Endothelial cell of umbilical vein (primary cell): ENCODE data around the gene IGFBP7. TPM values are rescaled to one million over a fixed set of nuclear protein-coding genes. Genes with fewer than 3 reads are reported as not detected.
"Not testable (repeated sequence)": the region's sequence is repeated elsewhere in the genome, so short reads cannot be mapped to it uniquely, and the experiment has no call there.

Experiments
- BruUV-seq: library from RNA; stranded (reverse); fragments of 400-500 nt; replicated peaks from 2 replicates; lab custom pipeline; 2021; lab: Mats Ljungman, UMichigan
- CTCF ChIA-PET: fragments of 300-600, 350-600 bp; sonication (Branson Sonifier 250); formaldehyde crosslinking; loops from one replicate; lab custom pipeline; 2021; ENCODE audit warnings: antibody characterized with exemption, inconsistent platforms; lab: Charles Lee
- POLR2A ChIA-PET: fragments of 300-600, 350-600 bp; sonication (Branson Sonifier 250); formaldehyde crosslinking; loops from one replicate; lab custom pipeline; 2021; ENCODE audit warnings: antibody characterized with exemption, inconsistent platforms; lab: Charles Lee
- DNase-seq: peaks from one replicate; pipeline ENCODE4 v3.0.0-alpha.2; 2011; ENCODE audit warnings: low read depth, low spot score
- FAIRE-seq: peaks from 2 replicates; lab custom pipeline; 2011; peaks lifted over from hg19 to GRCh38; lab: Jason Lieb, UNC
- H2AFZ ChIP-seq: 2 replicates; pipeline ENCODE4 v1.6.0; 2012; ENCODE audit warnings: low read depth, low read length, control low read depth, inconsistent platforms
- H3K27ac ChIP-seq: 2 replicates; pipeline ENCODE4 v1.5.1; 2011; ENCODE audit warnings: low read depth, mild to moderate bottlenecking, control low read depth, low read length, moderate library complexity; ENCODE audit not compliant: insufficient read depth
- H3K27me3 ChIP-seq, 2 experiments: 2 replicates each; pipeline versions ENCODE4 v1.6.0 to v1.6.1; 2011; ENCODE audit warnings: low read length in 2 of 2, mixed read lengths in 1 of 2; ENCODE audit not compliant: control insufficient read depth in 2 of 2, insufficient read depth in 2 of 2
- H3K36me3 ChIP-seq, 2 experiments: 2 replicates in 1 of 2; 3 replicates in 1 of 2; pipeline ENCODE4 v1.5.1; 2011; ENCODE audit warnings: low read length in 2 of 2, mild to moderate bottlenecking in 1 of 2, moderate library complexity in 1 of 2; ENCODE audit not compliant: control insufficient read depth in 2 of 2, insufficient read depth in 2 of 2; ENCODE audit errors: extremely low read depth in 1 of 2
- H3K4me1 ChIP-seq: 3 replicates; pipeline ENCODE4 v1.5.1; 2011; ENCODE audit warnings: mild to moderate bottlenecking, low read length; ENCODE audit not compliant: control insufficient read depth, insufficient read depth; ENCODE audit errors: extremely low read depth
- H3K4me2 ChIP-seq: 2 replicates; pipeline ENCODE4 v1.6.1; 2011; ENCODE audit warnings: low read length, control low read depth, mixed read lengths; ENCODE audit not compliant: insufficient read depth
- H3K4me3 ChIP-seq, 3 experiments: fragments of 200-600 bp in 1 of 3; sonication (generic), shearing (Covaris generic) in 1 of 3; replicated peaks in 1 of 3; 2 replicates each; pipeline ENCODE4 v1.5.1; 2011 to 2016; ENCODE audit warnings: control low read depth in 3 of 3, low read length in 3 of 3, mild to moderate bottlenecking in 2 of 3, inconsistent platforms in 1 of 3, low read depth in 1 of 3, moderate library complexity in 1 of 3; ENCODE audit not compliant: insufficient read depth in 1 of 3
- H3K79me2 ChIP-seq: 2 replicates; pipeline ENCODE4 v1.6.0; 2012; ENCODE audit warnings: low read length, inconsistent platforms; ENCODE audit not compliant: control insufficient read depth, insufficient read depth
- H3K9ac ChIP-seq: replicated peaks from 2 replicates; pipeline ENCODE3; 2011; ENCODE audit warnings: low read length, control low read depth; ENCODE audit not compliant: insufficient read depth; ENCODE audit errors: extremely low read depth
- H3K9me1 ChIP-seq: replicated peaks from 3 replicates; pipeline ENCODE4 v1.6.0; 2011; ENCODE audit warnings: mild to moderate bottlenecking, low read length; ENCODE audit not compliant: control insufficient read depth, insufficient read depth; ENCODE audit errors: extremely low read depth
- H3K9me3 ChIP-seq: replicated peaks from 2 replicates; pipeline ENCODE4 v1.5.1; 2012; ENCODE audit warnings: low read length, inconsistent platforms; ENCODE audit not compliant: control insufficient read depth, insufficient read depth
- H4K20me1 ChIP-seq: replicated peaks from 2 replicates; pipeline ENCODE3; 2011; ENCODE audit warnings: mild to moderate bottlenecking, low read length; ENCODE audit not compliant: control insufficient read depth, insufficient read depth; ENCODE audit errors: extremely low read depth
- CTCF ChIP-seq, 2 donors: IDR thresholded peaks; 1 replicate in 1 of 2; 2 replicates in 1 of 2; pipeline ENCODE4 v1.5.1; 2011; ENCODE audit warnings: low read length in 2 of 2, mild to moderate bottlenecking in 2 of 2, moderate library complexity in 2 of 2, control low read depth in 1 of 2, inconsistent platforms in 1 of 2, low read depth in 1 of 2; ENCODE audit not compliant: insufficient read depth in 1 of 2; ENCODE audit errors: extremely low read depth in 1 of 2
- EZH2 ChIP-seq: IDR thresholded peaks from 2 replicates; pipeline ENCODE4 v1.6.1; 2012; ENCODE audit warnings: borderline replicate concordance, low read depth, mild to moderate bottlenecking, moderate library complexity, low read length, inconsistent platforms; ENCODE audit not compliant: severe bottlenecking
- FOS ChIP-seq: IDR thresholded peaks from 2 replicates; pipeline ENCODE4 v1.6.1; 2011; ENCODE audit warnings: mild to moderate bottlenecking, low read length, moderate library complexity, borderline replicate concordance; ENCODE audit not compliant: insufficient read depth
- GATA2 ChIP-seq: IDR thresholded peaks from 2 replicates; pipeline ENCODE4 v1.7.0; 2011; ENCODE audit warnings: low read depth, mild to moderate bottlenecking, moderate library complexity, mixed read lengths, low read length; ENCODE audit not compliant: insufficient read length, insufficient read depth
- JUN ChIP-seq: IDR thresholded peaks from 2 replicates; pipeline ENCODE4 v1.6.1; 2011; ENCODE audit warnings: borderline replicate concordance, low read depth; ENCODE audit not compliant: insufficient read length, insufficient read depth
- MAX ChIP-seq: IDR thresholded peaks from 2 replicates; pipeline ENCODE4 v1.6.1; 2011; ENCODE audit not compliant: insufficient read depth, insufficient read length
- MYC ChIP-seq: IDR thresholded peaks from one replicate; pipeline ENCODE4 v1.6.1; 2011; ENCODE audit warnings: mild to moderate bottlenecking, low read depth, low read length
- POLR2A ChIP-seq: IDR thresholded peaks from 2 replicates; pipeline ENCODE4 v1.6.1; 2012; ENCODE audit warnings: low read depth, mild to moderate bottlenecking, control low read depth, low read length
- POLR2AphosphoS5 ChIP-seq: IDR thresholded peaks from 2 replicates; pipeline ENCODE4 v1.6.1; 2012; ENCODE audit warnings: low read depth, mild to moderate bottlenecking, control low read depth, low read length, moderate library complexity; ENCODE audit not compliant: insufficient read depth
- dilution Hi-C: fragments of 300-500 bp; cut with MboI; formaldehyde crosslinking; loops from one replicate; pipeline ENCODE4 v1.15.0; 2019; ENCODE audit warnings: low sequenced_read_pairs; ENCODE audit not compliant: extremely low pct_ligation_motif_present
- intact Hi-C: fragments of 100-400 bp; cut with micrococcal nuclease; formaldehyde crosslinking; loops from one replicate; pipeline ENCODE4 v1.10.0; 2022
- polyA plus RNA-seq, 4 experiments: library from polyadenylated mRNA; depleted of rRNA in 3 of 4; stranded (reverse) in 3 of 4; unstranded in 1 of 4; fragments of >200 nt; gene quantifications; 2 replicates each; pipeline versions ENCODE4 v1.2.1 to v1.2.3, GENCODE V29; 2011 to 2012; ENCODE audit warnings: missing spikeins in 1 of 4
- total RNA-seq: library from RNA; stranded (reverse); gene quantifications from 2 replicates; pipeline ENCODE4 v1.2.3, GENCODE V29; 2021

IGFBP7 gene
- total and polyA plus RNA-seq, 2 donors (not counting 3 experiments of a cell fraction or from before 2014, with no cell fraction given) = 526 to 770 TPM

- ChIA-PET CTCF (no interaction called here), POLR2A (no interaction called here)
- no peak overlapping the region for H3K4me2 ChIP-seq
- no peak overlapping the region for H3K4me3 ChIP-seq
- H2AFZ ChIP-seq = no peak overlapping the region
- H3K36me3 ChIP-seq = peaks cover 2 to 6% of the 10 kb centered on the region in 2 experiments
- no peak overlapping the region for H3K9ac ChIP-seq
- BruUV-seq = no TSS peak
- DNase-seq (no peak), FAIRE-seq (no peak)
- H3K27ac ChIP-seq = no peak overlapping the region
- dilution Hi-C loops (no loop called here), intact Hi-C loops (no loop called here)
- peaks cover 75% of the 10 kb centered on the region for H3K79me2 ChIP-seq
- H3K9me3 ChIP-seq = no peaks in the 10 kb centered on the region
- H3K9me1 ChIP-seq = no peaks in the 10 kb centered on the region
- no peaks in the 10 kb centered on the region for H3K27me3 ChIP-seq
- no peaks in the 10 kb centered on the region for H4K20me1 ChIP-seq
- peaks cover 33% of the 10 kb centered on the region for H3K4me1 ChIP-seq
- no peak for TF ChIP-seq MAX
- TF ChIP-seq POLR2A = no peak
- no peak for TF ChIP-seq POLR2AphosphoS5
- TF ChIP-seq CTCF (IDR thresholded peaks at IDR 0.05; ENCODE audit: extremely low read depth in 1 of 2, insufficient read depth in 1 of 2, low read depth in 1 of 2, low read length in 2 of 2) = no peak
- no peak for TF ChIP-seq GATA2
- TF ChIP-seq FOS = no peak
- no peak for TF ChIP-seq EZH2
- TF ChIP-seq MYC = no peak
- TF ChIP-seq JUN = no peak
These were observed 48.8 kb downstream of the IGFBP7 start for GRCh38 chr4:57061395-57061794.

GRCh38 chr4:57060717-57061067 is 49.5 kb downstream of the IGFBP7 start:
- BruUV-seq, FAIRE-seq: not testable (repeated sequence)

More at GRCh38 chr4:57060717-57061067, 49.5 kb downstream of the IGFBP7 start:
- POLR2A ChIA-PET, H3K9me1 ChIP-seq, CTCF ChIA-PET, DNase-seq, intact Hi-C loops, H3K4me3 ChIP-seq, H2AFZ ChIP-seq, H3K27ac ChIP-seq, H3K36me3 ChIP-seq, H3K9me3 ChIP-seq, H4K20me1 ChIP-seq, dilution Hi-C loops, H3K27me3 ChIP-seq, H3K9ac ChIP-seq, H3K4me2 ChIP-seq: not testable (repeated sequence)
- Histone ChIP-seq H3K4me1 (peaks cover 27% of the 10 kb centered on the region), H3K79me2 (peaks cover 73% of the 10 kb centered on the region)
